HEK293 (cell line): Measurements from ENCODE around the gene DNMBP.

Experiments
- CTCF ChIA-PET: fragments of 350-600 bp; formaldehyde crosslinking; extraction: SDS; loops from one replicate; lab custom pipeline; 2021; ENCODE audit warnings: antibody characterized with exemption; lab: Yijun Ruan, JAX
- POLR2A ChIA-PET: fragments of 300-600 bp; formaldehyde crosslinking; extraction: SDS; loops from one replicate; lab custom pipeline; 2020; ENCODE audit warnings: antibody characterized with exemption, inconsistent platforms; lab: Yijun Ruan, JAX
- H3K27ac ChIP-seq: fragments of 200-500 bp; sonication (Bioruptor generic); 2 replicates; pipeline ENCODE4 v1.5.1; 2014; ENCODE audit warnings: low read depth, low read length, control low read depth, inconsistent platforms; ENCODE audit errors: extremely low read depth
- H3K36me3 ChIP-seq, 2 experiments: fragments of 200-500 bp in 1 of 2; sonication (Bioruptor generic) in 1 of 2; 1 replicate in 1 of 2; 2 replicates in 1 of 2; pipeline ENCODE4 v1.5.1; 2014 to 2017; ENCODE audit warnings: inconsistent platforms in 2 of 2, low read length in 2 of 2; ENCODE audit not compliant: control insufficient read depth in 2 of 2, insufficient read depth in 1 of 2
- H3K4me1 ChIP-seq: fragments of 200-500 bp; sonication (Bioruptor generic); 2 replicates; pipeline ENCODE4 v1.5.1; 2014; ENCODE audit warnings: mild to moderate bottlenecking, low read length, inconsistent platforms; ENCODE audit not compliant: control insufficient read depth, insufficient read depth
- H3K4me3 ChIP-seq: 2 replicates; pipeline ENCODE4 v1.5.1; 2011; ENCODE audit warnings: low read depth, mild to moderate bottlenecking, control low read depth, low read length, moderate library complexity
- H3K9me3 ChIP-seq: fragments of 200-500 bp; sonication (Bioruptor generic); 2 replicates; pipeline ENCODE4 v1.5.1; 2014; ENCODE audit warnings: low read depth, low read length, inconsistent platforms; ENCODE audit not compliant: control insufficient read depth, insufficient read depth
- BCL6B ChIP-seq: fragments of 450-650 bp; formaldehyde crosslinking; IDR thresholded peaks from 2 replicates; pipeline ENCODE4 v1.5.1; 2017; ENCODE audit warnings: missing biosample characterization, missing genetic modification characterization
- EGR2 ChIP-seq: fragments of 450-650 bp; formaldehyde crosslinking; IDR thresholded peaks from 2 replicates; pipeline ENCODE4 v1.5.1; 2016; ENCODE audit warnings: low read depth, missing biosample characterization, missing genetic modification characterization
- KLF17 ChIP-seq: fragments of 450-650 bp; formaldehyde crosslinking; IDR thresholded peaks from 2 replicates; pipeline ENCODE4 v1.5.1; 2016; ENCODE audit warnings: missing biosample characterization, missing genetic modification characterization
- PBX3 ChIP-seq: sonication (generic); formaldehyde crosslinking; IDR thresholded peaks from 2 replicates; pipeline ENCODE4 v1.8.1; 2022; ENCODE audit warnings: mild to moderate bottlenecking, moderate library complexity, missing genetic modification reagents
- PRDM2 ChIP-seq: fragments of 450-650 bp; formaldehyde crosslinking; IDR thresholded peaks from 2 replicates; pipeline ENCODE4 v1.5.1; 2016; ENCODE audit warnings: missing biosample characterization, missing genetic modification characterization, borderline replicate concordance
- SALL2 ChIP-seq: fragments of 450-650 bp; formaldehyde crosslinking; IDR thresholded peaks from 2 replicates; pipeline ENCODE4 v1.5.0; 2017; ENCODE audit warnings: missing biosample characterization, mild to moderate bottlenecking, missing genetic modification characterization, borderline replicate concordance
- WT1 ChIP-seq: fragments of 450-650 bp; formaldehyde crosslinking; IDR thresholded peaks from 2 replicates; pipeline ENCODE4 v1.5.1; 2016; ENCODE audit warnings: missing biosample characterization, missing genetic modification characterization
- ZBTB20 ChIP-seq: fragments of 450-650 bp; formaldehyde crosslinking; IDR thresholded peaks from 2 replicates; pipeline ENCODE4 v1.5.1; 2016; ENCODE audit warnings: missing biosample characterization, missing genetic modification characterization
- ZBTB48 ChIP-seq: fragments of 450-650 bp; formaldehyde crosslinking; IDR thresholded peaks from 2 replicates; pipeline ENCODE4 v1.5.1; 2016; ENCODE audit warnings: missing biosample characterization, missing genetic modification characterization
- ZBTB6 ChIP-seq: fragments of 450-650 bp; formaldehyde crosslinking; IDR thresholded peaks from 2 replicates; pipeline ENCODE4 v1.5.1; 2017; ENCODE audit warnings: missing biosample characterization, missing genetic modification characterization
- ZEB2 ChIP-seq: fragments of 450-650 bp; formaldehyde crosslinking; IDR thresholded peaks from 2 replicates; pipeline ENCODE4 v1.5.1; 2016; ENCODE audit warnings: missing biosample characterization, missing genetic modification characterization
- ZFHX2 ChIP-seq: fragments of 450-650 bp; formaldehyde crosslinking; conservative IDR thresholded peaks from 2 replicates; pipeline ENCODE4 v1.5.1; 2016; ENCODE audit warnings: missing biosample characterization, missing genetic modification characterization
- ZNF114 ChIP-seq: fragments of 450-650 bp; formaldehyde crosslinking; IDR thresholded peaks from 2 replicates; pipeline ENCODE4 v1.5.0; 2017; ENCODE audit warnings: missing biosample characterization, missing genetic modification characterization
- ZNF214 ChIP-seq: fragments of 450-650 bp; formaldehyde crosslinking; IDR thresholded peaks from 2 replicates; pipeline ENCODE4 v1.5.1; 2017; ENCODE audit warnings: missing biosample characterization, mild to moderate bottlenecking, missing genetic modification characterization, borderline replicate concordance
- ZNF292 ChIP-seq: fragments of 450-650 bp; formaldehyde crosslinking; IDR thresholded peaks from 2 replicates; pipeline ENCODE4 v1.5.1; 2016; ENCODE audit warnings: low read depth, missing biosample characterization, missing genetic modification characterization, borderline replicate concordance
- ZNF302 ChIP-seq: fragments of 450-650 bp; formaldehyde crosslinking; IDR thresholded peaks from 2 replicates; pipeline ENCODE4 v1.5.1; 2016; ENCODE audit warnings: missing biosample characterization, missing genetic modification characterization, low read depth
- ZNF341 ChIP-seq: fragments of 450-650 bp; formaldehyde crosslinking; IDR thresholded peaks from 2 replicates; pipeline ENCODE4; 2016; ENCODE audit warnings: low read depth, missing biosample characterization, missing genetic modification characterization
- ZNF391 ChIP-seq: fragments of 450-650 bp; formaldehyde crosslinking; IDR thresholded peaks from 2 replicates; pipeline ENCODE4 v1.5.1; 2016; ENCODE audit warnings: low read depth, missing biosample characterization, missing genetic modification characterization, borderline replicate concordance
- ZNF394 ChIP-seq: fragments of 450-650 bp; formaldehyde crosslinking; IDR thresholded peaks from 2 replicates; pipeline ENCODE4 v1.5.1; 2016; ENCODE audit warnings: missing biosample characterization, missing genetic modification characterization, mild to moderate bottlenecking, moderate library complexity, borderline replicate concordance
- ZNF48 ChIP-seq: fragments of 450-650 bp; formaldehyde crosslinking; IDR thresholded peaks from 2 replicates; pipeline ENCODE4 v1.5.1; 2016; ENCODE audit warnings: missing biosample characterization, missing genetic modification characterization
- ZNF560 ChIP-seq: fragments of 450-650 bp; formaldehyde crosslinking; IDR thresholded peaks from 2 replicates; pipeline ENCODE4 v1.5.1; 2017; ENCODE audit warnings: missing biosample characterization, missing genetic modification characterization, borderline replicate concordance
- ZNF623 ChIP-seq: fragments of 450-650 bp; formaldehyde crosslinking; IDR thresholded peaks from 2 replicates; pipeline ENCODE4 v1.5.1; 2016; ENCODE audit warnings: missing biosample characterization, missing genetic modification characterization
- ZNF660 ChIP-seq: fragments of 450-650 bp; IDR thresholded peaks from 2 replicates; pipeline ENCODE4 v1.5.1; 2018; ENCODE audit warnings: missing biosample characterization, mild to moderate bottlenecking, missing genetic modification characterization
- ZNF837 ChIP-seq: fragments of 450-650 bp; formaldehyde crosslinking; IDR thresholded peaks from 2 replicates; pipeline ENCODE4 v1.5.1; 2016; ENCODE audit warnings: missing biosample characterization, missing genetic modification characterization

DNMBP gene

GRCh38 chr10:99845837-99846382 lies 163.8 kb downstream of the DNMBP start (continued):
- TF ChIP-seq PRDM2 (tag by site-specific recombination): no peak
- TF ChIP-seq ZNF394 (tag by site-specific recombination): peak; percentile 63; the same call in 1 of the 2 replicates
- peak; percentile 25; the same call in 1 of the 2 replicates for TF ChIP-seq ZFHX2 (tag by site-specific recombination)
- TF ChIP-seq ZBTB48 (tag by site-specific recombination): peak; percentile 29; the same call in 1 of the 2 replicates
- peak; percentile 95 for TF ChIP-seq ZNF660
- no peak for TF ChIP-seq ZNF302 (tag by site-specific recombination)
- 0 out of 2 replicates have a peak, but pooled peaks have one; percentile 42 for TF ChIP-seq ZEB2 (tag by site-specific recombination)
- 0 out of 2 replicates have a peak, but pooled peaks have one; percentile 22 for TF ChIP-seq KLF17 (tag by site-specific recombination)
- peak; percentile 76 for TF ChIP-seq ZBTB6 (tag by site-specific recombination)

GRCh38 chr10:99844433-99844955 lies 165.3 kb downstream of the DNMBP start:
- H3K9me3 ChIP-seq: no peaks in the 10 kb centered on the region
- H3K4me1 ChIP-seq: no peaks in the 10 kb centered on the region
- no peak for TF ChIP-seq ZNF48 (tag by site-specific recombination)
- TF ChIP-seq ZNF560 (tag by site-specific recombination): no peak
- TF ChIP-seq BCL6B: no peak
- TF ChIP-seq ZNF623 (tag by site-specific recombination): no peak
- TF ChIP-seq ZNF341 (tag by site-specific recombination): no peak
- no peak for TF ChIP-seq ZNF837 (tag by site-specific recombination)
- TF ChIP-seq ZNF214 (tag by site-specific recombination): no peak
- no peak for TF ChIP-seq PBX3 (CRISPR knock-in tag)
- no peak for TF ChIP-seq ZNF292
- no peak for TF ChIP-seq EGR2
- no peak for TF ChIP-seq ZBTB20 (tag by site-specific recombination)
- no peak for TF ChIP-seq ZNF391 (tag by site-specific recombination)
- TF ChIP-seq WT1 (tag by site-specific recombination): no peak
- TF ChIP-seq ZNF114: no peak
- TF ChIP-seq SALL2 (tag by site-specific recombination): no peak
- ChIA-PET POLR2A (no interaction called here), CTCF (interaction anchor here (1.1 to 17.6 kb wide), 4 partner anchors 38 to 241 kb away, joined by 3 to 264 read pairs (median 4); no protein-coding TSS in a partner anchor)
- H3K4me3 ChIP-seq: no peak overlapping the region
- H3K36me3 ChIP-seq: no peaks in the 10 kb centered on the region
- no peak overlapping the region for H3K27ac ChIP-seq
